Activated naive CD4-positive, alpha-beta T cell (primary cell): ENCODE measurements around the gene EPHB1.
"Not testable (repeated sequence)": the region's sequence is repeated elsewhere in the genome, so short reads cannot be mapped to it uniquely, and the experiment has no call there.

Source experiments
- DNase-seq, 4 experiments: peaks; one replicate each; lab custom pipeline; 2025; lab: John Stamatoyannopoulos, UW

Gene EPHB1

GRCh38 chr3:135050536-135050935 is 255.5 kb downstream of the EPHB1 start:
- no peak for DNase-seq

- DNase-seq, result no peak
Observed at GRCh38 chr3:135051409-135051973, 256.4 kb downstream of the EPHB1 start.

GRCh38 chr3:135055449-135055848 is 260.4 kb downstream of the EPHB1 start:
- DNase-seq, result no peak

- no peak for DNase-seq
Observed at GRCh38 chr3:135056084-135056730, 261.1 kb downstream of the EPHB1 start.

DNA sequence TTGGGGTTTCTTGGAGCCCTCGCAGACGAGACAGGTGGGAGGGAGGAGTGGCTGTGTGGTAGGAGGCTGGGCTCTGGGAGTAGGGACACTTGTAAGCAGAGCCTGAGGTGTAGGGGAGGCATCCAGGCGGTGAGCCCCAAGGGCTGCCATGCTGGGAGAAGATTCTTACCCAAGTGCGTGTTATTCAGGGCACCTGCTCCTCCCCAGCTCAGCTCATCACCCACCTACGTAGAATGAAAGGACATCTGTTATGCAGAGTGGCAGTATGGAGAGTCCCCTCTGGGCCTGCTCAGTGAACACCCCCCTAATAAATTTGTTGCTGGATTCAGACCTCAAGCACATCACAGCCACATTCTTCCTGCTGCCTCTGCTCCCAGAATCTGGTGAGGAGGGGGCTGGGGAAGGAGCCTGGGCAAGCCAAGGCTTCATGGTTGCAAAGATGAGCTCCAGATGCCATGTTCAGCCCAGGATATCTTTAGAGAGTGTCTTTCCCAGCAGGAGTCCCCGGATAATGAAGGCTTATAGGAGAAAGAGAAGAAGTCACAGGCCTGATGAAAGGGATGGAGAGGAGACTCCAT is 261.8 kb downstream of the EPHB1 start:
- no peak for DNase-seq

- DNase-seq, result no peak
Observed at GRCh38 chr3:135057996-135058395, 262.9 kb downstream of the EPHB1 start.

DNA sequence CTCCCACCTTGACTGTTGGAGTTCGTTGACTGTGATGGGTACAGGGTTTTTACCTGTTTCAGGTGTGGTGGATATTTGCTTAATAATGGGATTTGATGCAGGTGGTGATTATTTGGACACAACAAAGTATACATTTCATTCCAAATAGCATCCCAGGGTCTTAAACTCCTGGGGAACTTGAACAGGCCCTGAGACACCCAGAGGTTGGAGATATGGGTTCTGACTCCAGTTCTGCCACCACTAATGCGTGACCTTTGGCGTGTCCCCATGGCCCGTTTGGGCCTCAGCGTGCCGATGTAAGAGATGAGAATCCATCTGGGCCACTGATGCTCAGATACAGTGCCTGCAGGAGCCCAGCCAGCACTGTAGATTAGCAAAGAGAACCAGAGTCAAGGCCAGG is 264.5 kb downstream of the EPHB1 start:
- no peak for DNase-seq

DNA sequence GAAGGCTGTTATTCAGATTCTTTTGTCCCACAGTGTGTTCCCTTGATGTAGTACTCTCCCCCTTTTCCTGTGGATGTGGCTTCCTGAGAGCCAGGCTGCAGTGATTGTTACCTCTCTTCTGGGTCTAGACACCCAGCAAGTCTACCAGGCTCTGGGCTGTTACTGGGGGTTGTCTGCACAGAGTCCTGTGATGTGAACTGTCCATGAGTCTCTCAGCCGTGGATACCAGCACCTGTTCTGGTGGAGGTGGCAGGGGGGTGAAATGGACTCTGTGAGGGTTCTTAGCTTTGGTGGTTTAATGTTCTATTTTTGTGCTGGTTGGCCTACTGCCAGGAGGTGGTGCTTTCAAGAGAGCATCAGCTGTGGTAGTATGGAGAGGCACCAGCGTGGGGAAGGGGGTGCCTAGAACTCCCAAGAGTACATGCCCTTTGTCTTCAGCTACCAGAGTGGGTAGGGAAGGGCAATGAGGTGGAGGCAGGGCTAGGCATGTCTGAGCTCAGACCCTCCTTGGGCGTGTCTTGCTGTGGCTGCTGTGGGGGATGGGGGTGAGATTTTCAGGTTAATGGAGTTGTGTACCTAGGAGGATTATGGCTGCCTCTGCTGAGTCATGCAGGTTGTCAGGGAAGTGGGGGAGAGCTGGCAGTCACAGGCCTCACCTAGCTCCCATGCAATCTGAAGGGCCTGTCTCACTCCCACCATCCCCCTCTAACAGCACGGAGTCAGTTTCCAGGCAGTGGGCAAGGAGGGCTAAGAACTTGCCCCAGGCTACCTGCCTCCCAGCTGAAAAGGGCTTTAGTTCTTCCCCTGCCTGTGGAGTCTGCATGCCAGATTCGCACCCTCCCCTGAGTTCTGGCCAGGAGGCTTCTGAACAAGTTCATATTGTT is 272.0 kb downstream of the EPHB1 start:
- not testable (repeated sequence) for DNase-seq

GRCh38 chr3:135068011-135068410 is 273.0 kb downstream of the EPHB1 start:
- DNase-seq, result no peak

- DNase-seq, result no peak
Observed at GRCh38 chr3:135069406-135069805, 274.3 kb downstream of the EPHB1 start.

DNA sequence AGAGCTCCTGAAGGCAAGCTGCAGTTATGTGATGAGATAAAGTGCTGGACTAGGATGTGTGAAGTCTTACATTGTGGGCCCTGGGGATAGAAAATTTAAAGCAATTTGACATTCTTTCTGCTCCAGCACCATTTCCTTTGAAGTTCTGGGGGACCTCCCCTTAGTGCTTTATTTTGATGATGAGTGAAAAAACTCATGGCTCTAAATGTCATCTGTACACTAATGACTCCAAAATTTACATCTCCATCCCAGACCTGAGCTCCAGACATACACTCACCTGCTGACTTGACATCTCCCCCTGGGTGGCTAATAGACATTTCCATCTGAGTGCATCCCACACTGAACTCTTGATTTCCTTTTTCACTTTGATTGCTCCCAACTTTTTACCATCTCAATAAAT is 276.4 kb downstream of the EPHB1 start:
- DNase-seq, result no peak

DNA sequence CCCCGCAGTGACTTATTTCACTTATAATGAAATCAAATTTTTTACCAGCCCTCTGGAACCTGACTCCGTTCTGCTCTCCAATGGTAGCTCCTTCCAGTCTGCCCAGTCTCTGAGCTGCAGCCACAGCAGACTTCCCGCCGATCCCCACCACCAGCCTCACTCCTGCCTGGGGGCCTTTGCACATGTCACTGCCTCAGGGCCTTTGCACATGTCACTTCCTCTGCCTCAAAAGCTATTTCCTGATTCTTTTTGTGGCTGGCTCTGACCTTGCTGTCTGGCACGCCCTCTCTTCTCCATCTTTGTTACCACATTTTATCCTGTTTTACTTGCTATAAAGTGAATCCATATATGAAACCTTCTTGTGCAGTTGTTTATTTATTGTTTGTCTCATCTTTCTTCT is 277.4 kb downstream of the EPHB1 start:
- no peak for DNase-seq

GRCh38 chr3:135075157-135075556 is 280.1 kb downstream of the EPHB1 start:
- no peak for DNase-seq

DNA sequence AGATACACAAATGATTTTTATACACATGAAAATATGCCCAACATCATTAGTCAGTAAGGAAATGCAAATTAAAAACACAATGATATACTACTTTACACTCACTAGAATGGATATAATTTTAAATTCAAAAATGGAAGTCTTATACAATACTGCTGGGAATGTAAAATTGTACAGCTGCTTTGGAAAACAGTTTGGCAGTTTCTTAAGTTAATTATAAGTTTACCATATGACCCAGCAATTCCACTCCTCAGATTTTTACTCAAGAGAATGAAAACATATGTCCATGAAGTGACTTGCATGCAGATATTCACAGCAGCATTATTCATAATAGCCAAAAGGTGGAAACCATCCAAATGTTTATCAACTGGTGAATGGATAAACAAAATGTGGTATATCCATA is 281.3 kb downstream of the EPHB1 start:
- DNase-seq, result no peak

- DNase-seq, result no peak
Observed at GRCh38 chr3:135077186-135077585, 282.1 kb downstream of the EPHB1 start.

DNA sequence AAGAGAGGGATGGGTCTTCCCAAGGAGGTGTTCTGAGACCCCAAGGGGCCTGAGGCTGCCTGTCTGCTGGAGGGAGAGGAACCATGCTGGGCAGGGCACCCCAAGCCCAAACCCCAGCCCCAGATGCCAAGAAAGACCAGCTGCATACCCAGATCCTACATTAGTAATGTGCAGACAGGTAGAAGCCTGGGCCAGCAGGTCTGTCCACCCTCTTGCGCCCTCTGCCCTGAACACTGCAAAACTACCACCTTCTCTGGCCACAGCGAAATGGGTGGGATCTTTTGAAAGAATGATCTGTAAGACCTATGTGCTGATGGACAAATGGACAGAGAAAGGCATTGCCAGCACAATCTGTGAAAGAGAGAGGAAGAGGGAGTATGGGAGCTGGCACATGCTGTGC is 283.2 kb downstream of the EPHB1 start:
- DNase-seq, result no peak

DNA sequence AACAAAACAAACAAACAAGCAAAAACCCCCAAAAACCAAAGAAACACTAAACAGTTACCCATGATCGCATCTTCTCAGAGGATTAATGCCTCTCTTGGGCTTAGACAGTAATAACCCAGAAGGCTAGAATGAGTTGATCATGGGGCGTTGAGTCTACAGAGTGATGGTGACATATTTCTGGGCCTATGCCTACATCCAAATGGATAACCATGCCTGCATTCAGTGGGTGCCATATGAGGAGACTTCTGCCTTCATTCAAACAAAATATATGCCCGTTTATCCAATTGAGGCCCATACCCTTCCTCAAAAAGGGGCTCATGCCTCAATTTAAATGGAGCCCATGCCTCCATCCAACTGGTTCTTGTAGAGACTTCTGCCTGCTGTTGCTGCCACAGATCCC is 284.0 kb downstream of the EPHB1 start:
- no peak for DNase-seq

DNA sequence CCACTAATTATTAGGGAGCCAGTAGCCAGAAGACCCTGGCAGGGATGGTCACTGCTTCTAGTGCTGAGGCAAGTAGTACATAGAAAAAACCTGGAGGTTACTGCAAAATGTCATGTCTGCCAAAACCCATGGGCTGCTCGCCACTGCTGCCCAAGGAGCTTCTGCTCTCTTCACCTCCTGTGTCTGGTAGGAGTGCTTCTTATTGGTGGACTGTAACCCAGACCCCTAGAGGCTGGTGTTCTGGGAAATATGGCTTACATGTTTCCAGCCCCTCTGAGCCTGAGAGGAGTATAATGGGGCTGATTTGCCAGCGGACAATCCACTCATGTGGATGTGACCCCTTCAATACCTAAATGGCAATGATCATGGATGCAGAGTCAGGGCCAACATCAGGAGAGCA is 286.4 kb downstream of the EPHB1 start:
- no peak for DNase-seq

- DNase-seq, result no peak
Observed at GRCh38 chr3:135081856-135082434, 286.9 kb downstream of the EPHB1 start.

- no peak for DNase-seq
Observed at GRCh38 chr3:135082706-135083105, 287.6 kb downstream of the EPHB1 start.

- DNase-seq, result no peak
Observed at GRCh38 chr3:135083179-135083578, 288.1 kb downstream of the EPHB1 start.

- no peak for DNase-seq
Observed at GRCh38 chr3:135083756-135084155, 288.7 kb downstream of the EPHB1 start.
